KMS-11 (cell line): ENCODE data around the gene IMMP2L.
A peak's percentile ranks its signal among the peaks of the same experiment; 100 is the strongest.

Experiments used
- H2AFZ ChIP-seq: fragments of 200-600 bp; sonication (generic); 2 replicates; pipeline ENCODE4 v1.6.1; 2016; ENCODE audit warnings: antibody characterized with exemption, mixed run types, low read depth
- H3K27ac ChIP-seq: fragments of 200-600 bp; sonication (generic); 2 replicates; pipeline ENCODE4 v1.6.1; 2016; ENCODE audit warnings: mild to moderate bottlenecking, mixed run types
- H3K27me3 ChIP-seq: fragments of 200-600 bp; sonication (generic); 2 replicates; pipeline ENCODE4 v1.6.1; 2017; ENCODE audit warnings: mild to moderate bottlenecking, low read depth, mixed run types, moderate library complexity; ENCODE audit not compliant: insufficient read depth
- H3K36me3 ChIP-seq: fragments of 200-600 bp; sonication (generic); 2 replicates; pipeline ENCODE4 v1.6.1; 2017; ENCODE audit warnings: mild to moderate bottlenecking, mixed run types; ENCODE audit not compliant: insufficient read depth
- H3K4me1 ChIP-seq: fragments of 200-600 bp; sonication (generic); 2 replicates; pipeline ENCODE4 v1.6.1; 2016; ENCODE audit warnings: mild to moderate bottlenecking, low read depth, mixed run types; ENCODE audit not compliant: poor library complexity, severe bottlenecking
- H3K4me2 ChIP-seq: fragments of 200-600 bp; sonication (generic); 2 replicates; pipeline ENCODE4 v1.7.0; 2016; ENCODE audit warnings: mild to moderate bottlenecking, mixed run types
- H3K4me3 ChIP-seq: fragments of 200-600 bp; sonication (generic); IDR thresholded peaks from 2 replicates; pipeline ENCODE4 v1.6.1; 2017; ENCODE audit warnings: low read depth, low read length, mixed read lengths; ENCODE audit not compliant: insufficient read depth
- H3K79me2 ChIP-seq: fragments of 200-600 bp; sonication (generic); 2 replicates; pipeline ENCODE4 v1.6.1; 2016; ENCODE audit warnings: low read depth, mixed run types; ENCODE audit not compliant: insufficient read depth
- H3K9ac ChIP-seq: fragments of 200-600 bp; sonication (generic); 2 replicates; pipeline ENCODE4 v1.6.1; 2016; ENCODE audit warnings: mild to moderate bottlenecking, mixed run types
- H4K20me1 ChIP-seq: fragments of 200-600 bp; sonication (generic); 2 replicates; pipeline ENCODE4 v1.6.1; 2016; ENCODE audit warnings: mild to moderate bottlenecking, mixed run types; ENCODE audit not compliant: insufficient read depth
- TF ChIP-seq, protein P1 (sequence below): fragments of 200-600 bp; sonication (generic); conservative IDR thresholded peaks from 2 replicates; pipeline ENCODE4 v1.6.1; 2017; ENCODE audit warnings: low read depth, mild to moderate bottlenecking, antibody characterized with exemption, low read length, moderate library complexity, mixed read lengths

The IMMP2L gene

DNA sequence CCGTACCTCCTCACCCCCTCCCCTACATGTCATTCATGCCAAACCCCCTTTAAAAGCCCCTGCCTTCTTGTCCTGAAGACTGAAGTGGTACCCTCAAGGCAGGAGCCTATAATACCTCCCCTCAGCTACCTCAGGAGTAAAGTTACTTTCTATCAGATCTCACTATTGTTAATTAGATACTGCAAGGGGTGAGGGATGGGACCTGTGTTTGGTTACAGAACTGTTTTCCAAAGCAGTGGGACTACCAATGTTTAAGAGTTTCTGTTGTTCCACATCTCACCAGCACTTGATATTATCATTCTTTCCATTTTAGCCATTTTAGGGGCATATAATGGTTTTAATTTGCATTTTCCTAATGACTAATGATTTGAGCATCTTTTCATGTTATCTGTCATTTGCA, 668.2 kb downstream of the IMMP2L start:
- Histone ChIP-seq H3K27me3 (no peaks in the 10 kb centered on the region), H3K4me3 (no peak overlapping the region)

DNA sequence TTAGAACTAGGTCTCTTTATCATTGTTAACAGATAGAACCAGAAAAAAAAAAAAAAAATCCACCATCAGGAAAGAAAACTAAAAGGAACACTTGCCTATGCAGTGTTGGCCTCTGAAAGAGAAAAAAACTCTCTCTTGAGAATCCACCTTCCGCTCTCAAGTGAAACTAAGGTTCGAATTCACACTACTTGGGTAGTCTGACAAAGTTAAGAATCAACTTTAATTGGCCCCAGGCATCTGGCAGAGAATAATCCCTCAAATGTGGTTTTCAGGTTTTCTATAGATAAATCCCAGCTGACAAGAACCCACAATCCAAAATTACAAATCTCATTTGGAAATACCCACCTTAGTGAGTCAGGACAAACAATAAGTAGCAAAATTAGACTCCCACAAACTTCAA, 671.1 kb downstream of the IMMP2L start:
- peak overlapping the region; percentile 46 for H3K4me2 ChIP-seq
- no peaks in the 10 kb centered on the region for H3K36me3 ChIP-seq
- TF ChIP-seq, protein P1, sequence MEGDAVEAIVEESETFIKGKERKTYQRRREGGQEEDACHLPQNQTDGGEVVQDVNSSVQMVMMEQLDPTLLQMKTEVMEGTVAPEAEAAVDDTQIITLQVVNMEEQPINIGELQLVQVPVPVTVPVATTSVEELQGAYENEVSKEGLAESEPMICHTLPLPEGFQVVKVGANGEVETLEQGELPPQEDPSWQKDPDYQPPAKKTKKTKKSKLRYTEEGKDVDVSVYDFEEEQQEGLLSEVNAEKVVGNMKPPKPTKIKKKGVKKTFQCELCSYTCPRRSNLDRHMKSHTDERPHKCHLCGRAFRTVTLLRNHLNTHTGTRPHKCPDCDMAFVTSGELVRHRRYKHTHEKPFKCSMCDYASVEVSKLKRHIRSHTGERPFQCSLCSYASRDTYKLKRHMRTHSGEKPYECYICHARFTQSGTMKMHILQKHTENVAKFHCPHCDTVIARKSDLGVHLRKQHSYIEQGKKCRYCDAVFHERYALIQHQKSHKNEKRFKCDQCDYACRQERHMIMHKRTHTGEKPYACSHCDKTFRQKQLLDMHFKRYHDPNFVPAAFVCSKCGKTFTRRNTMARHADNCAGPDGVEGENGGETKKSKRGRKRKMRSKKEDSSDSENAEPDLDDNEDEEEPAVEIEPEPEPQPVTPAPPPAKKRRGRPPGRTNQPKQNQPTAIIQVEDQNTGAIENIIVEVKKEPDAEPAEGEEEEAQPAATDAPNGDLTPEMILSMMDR: no peak

More for the DNA sequence above, 668.2 kb downstream of the IMMP2L start:
- TF ChIP-seq, protein P1: no peak
- Histone ChIP-seq H4K20me1 (no peaks in the 10 kb centered on the region), H3K9ac (no peak overlapping the region), H3K4me1 (peaks cover 18% of the 10 kb centered on the region), H3K4me2 (no peak overlapping the region), H3K79me2 (no peaks in the 10 kb centered on the region), H3K36me3 (no peaks in the 10 kb centered on the region), H3K27ac (no peak overlapping the region), H2AFZ (no peak overlapping the region)

DNA sequence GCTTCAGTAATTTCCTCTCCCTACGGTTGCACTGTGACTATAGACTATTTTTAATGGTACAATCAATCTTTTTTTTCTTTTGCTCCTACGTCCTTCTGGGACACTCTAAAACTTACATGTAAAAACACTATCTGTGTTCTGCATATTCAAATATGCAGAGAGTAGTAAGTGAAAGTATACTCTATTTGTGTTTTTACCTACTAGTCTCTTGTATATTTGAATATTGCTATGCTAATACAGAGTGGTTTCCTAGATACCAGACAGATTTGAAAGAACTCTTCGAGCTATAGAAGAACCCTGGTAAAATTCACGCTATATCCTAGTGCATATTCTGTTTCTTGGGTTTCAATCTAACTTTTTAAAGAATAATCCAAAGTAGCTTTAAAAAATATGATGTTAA, 672.2 kb downstream of the IMMP2L start:
- H3K79me2 ChIP-seq: no peaks in the 10 kb centered on the region
- no peaks in the 10 kb centered on the region for H3K27me3 ChIP-seq
- H3K9ac ChIP-seq: no peak overlapping the region
- H2AFZ ChIP-seq: no peak overlapping the region
- no peaks in the 10 kb centered on the region for H3K36me3 ChIP-seq
- no peak overlapping the region for H3K4me3 ChIP-seq
- TF ChIP-seq, protein P1: no peak
- no peak overlapping the region for H3K27ac ChIP-seq
- peaks cover 18% of the 10 kb centered on the region for H3K4me1 ChIP-seq
- H3K4me2 ChIP-seq: no peak overlapping the region
- H4K20me1 ChIP-seq: no peaks in the 10 kb centered on the region

More for the DNA sequence above, 671.1 kb downstream of the IMMP2L start:
- Histone ChIP-seq H2AFZ (no peak overlapping the region), H3K27me3 (no peaks in the 10 kb centered on the region), H4K20me1 (no peaks in the 10 kb centered on the region), H3K9ac (no peak overlapping the region), H3K4me3 (no peak overlapping the region), H3K27ac (no peak overlapping the region), H3K79me2 (no peaks in the 10 kb centered on the region), H3K4me1 (peaks cover 18% of the 10 kb centered on the region)

DNA sequence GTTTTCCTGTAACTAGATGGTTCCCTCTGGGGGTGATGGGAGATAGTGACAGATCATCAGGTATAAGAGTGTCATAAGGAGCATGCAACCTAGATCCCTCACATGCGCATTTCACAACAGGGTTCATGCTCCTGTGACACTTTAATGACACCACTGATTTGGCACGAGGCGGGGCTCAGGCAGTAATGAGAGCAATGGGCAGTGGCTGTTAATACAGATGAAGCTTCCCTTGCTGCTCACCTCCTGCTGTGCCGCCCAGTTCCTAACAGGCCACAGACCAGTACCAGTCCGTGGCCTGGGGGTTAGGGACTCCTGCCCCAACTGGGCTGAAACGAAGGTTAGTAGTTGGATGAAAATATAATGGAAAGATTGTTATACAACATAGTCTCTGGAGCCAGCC, 673.0 kb downstream of the IMMP2L start:
- no peak overlapping the region for H3K9ac ChIP-seq
- H2AFZ ChIP-seq: no peak overlapping the region
- no peaks in the 10 kb centered on the region for H3K79me2 ChIP-seq
- no peak overlapping the region for H3K4me2 ChIP-seq
- H3K27ac ChIP-seq: no peak overlapping the region
- no peaks in the 10 kb centered on the region for H4K20me1 ChIP-seq
- TF ChIP-seq, protein P1: no peak
- no peaks in the 10 kb centered on the region for H3K27me3 ChIP-seq
- H3K36me3 ChIP-seq: no peaks in the 10 kb centered on the region
- no peak overlapping the region for H3K4me3 ChIP-seq
- H3K4me1 ChIP-seq: peaks cover 18% of the 10 kb centered on the region
